Left lung (tissue), 10 donors: Measurements from ENCODE around the gene IGFL2. TPM values are rescaled to one million over a fixed set of nuclear protein-coding genes. Genes with fewer than 3 reads are reported as not detected.
"Not testable (repeated sequence)": the region's sequence is repeated elsewhere in the genome, so short reads cannot be mapped to it uniquely, and the experiment has no call there.

Experiments used
- ATAC-seq: fragments of 200-7000 bp; cut with Tn5 transposase; one replicate; pipeline ENCODE4 v1.9.1; 2020; ENCODE audit warnings: moderate library complexity
- DNase-seq, 4 donors: peaks; one replicate each; pipeline ENCODE4 v3.0.0-alpha.2; 2013 to 2020
- H3K27ac ChIP-seq, 2 donors: fragments of 200-600 bp; sonication (generic) in 1 of 2; one replicate each; pipeline versions ENCODE4 v1.5.0 to v1.8.0; 2020 to 2021
- H3K27me3 ChIP-seq, 2 donors: fragments of 200-600 bp; sonication (generic) in 1 of 2; one replicate each; pipeline versions ENCODE4 v1.5.0 to v1.8.0; 2020 to 2021
- H3K36me3 ChIP-seq, 2 donors: fragments of 200-600 bp; sonication (generic) in 1 of 2; one replicate each; pipeline versions ENCODE4 v1.5.0 to v1.8.0; 2020 to 2021
- H3K4me1 ChIP-seq, 2 donors: fragments of 200-600 bp; one replicate each; pipeline ENCODE4 v1.8.0; 2021
- H3K4me3 ChIP-seq, 2 donors: fragments of 200-600 bp; sonication (generic) in 1 of 2; one replicate each; pipeline versions ENCODE4 v1.5.0 to v1.8.0; 2020 to 2021; ENCODE audit warnings: mild to moderate bottlenecking in 1 of 2
- H3K9me3 ChIP-seq, 2 donors: fragments of 200-600 bp; sonication (generic) in 1 of 2; one replicate each; pipeline versions ENCODE4 v1.5.0 to v1.8.0; 2020 to 2021
- CTCF ChIP-seq, 2 donors: fragments of 200-600 bp; sonication (generic) in 1 of 2; IDR thresholded peaks; one replicate each; pipeline versions ENCODE4 v1.5.0 to v1.8.0; 2021; ENCODE audit warnings: antibody characterized with exemption in 2 of 2
- intact Hi-C, 2 donors: fragments of 100-400 bp; cut with DNase I; formaldehyde crosslinking; loops; one replicate each; pipeline versions ENCODE4 v1.11.2 to v1.14.2; 2022
- polyA plus RNA-seq, 6 donors: library from polyadenylated mRNA; unstranded; fragments of 120-200 nt; gene quantifications; one replicate each; pipeline ENCODE4 v1.2.1, GENCODE V29; 2013; ENCODE audit not compliant: insufficient read length in 6 of 6
- total RNA-seq, 2 donors: library from RNA; stranded (reverse); fragmentation: NEBNext Ultra II Directional; extraction: Animal tissue kit (Norgen Biotek cat#: 25700); gene quantifications; one replicate each; pipeline ENCODE4 v1.2.1, GENCODE V29; 2021
- donor health status: DM: no; HTN: yes; CAD: no.
- donor health status: DM: no; HTN: no; CAD: no.

IGFL2 gene
- total and polyA plus RNA-seq, 8 donors = 0.28 to 1.8 (median 1.3) TPM; not detected in 1

DNA sequence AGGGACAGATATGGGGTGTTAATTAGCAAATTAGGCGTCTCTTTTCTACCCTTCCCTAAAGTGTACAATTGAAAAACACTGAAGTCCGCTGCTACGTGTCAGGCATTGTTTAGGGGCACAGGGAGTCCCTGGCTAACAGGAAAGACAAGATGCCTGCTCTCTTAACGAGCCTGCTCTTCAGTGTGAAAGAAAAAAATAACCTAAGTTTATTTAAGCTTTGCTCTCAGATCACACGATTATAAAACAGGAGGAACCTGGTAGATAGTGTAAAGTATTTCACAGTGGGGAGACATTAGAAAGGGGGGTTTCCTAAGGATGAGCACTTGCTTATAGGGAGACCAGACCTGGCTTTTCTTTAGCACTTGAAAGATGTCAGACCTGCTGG is 38.7 kb downstream of the IGFL2 start:
- Histone ChIP-seq H3K4me3 (no peak overlapping the region), H3K27me3 (peaks cover 0 to 37% of the 10 kb centered on the region in 2 donors), H3K4me1 (no peaks in the 10 kb centered on the region), H3K36me3 (no peaks in the 10 kb centered on the region), H3K9me3 (no peaks in the 10 kb centered on the region), H3K27ac (no peak overlapping the region)
- DNase-seq (no peak), ATAC-seq (no peak)
- no peak for TF ChIP-seq CTCF (IDR thresholded peaks at IDR 0.05)
- intact Hi-C loops = loop anchor here in 1 of 2 donors (5.0 to 10.0 kb wide), 2 partner anchors 102 to 159 kb away; no protein-coding TSS in a partner anchor

DNA sequence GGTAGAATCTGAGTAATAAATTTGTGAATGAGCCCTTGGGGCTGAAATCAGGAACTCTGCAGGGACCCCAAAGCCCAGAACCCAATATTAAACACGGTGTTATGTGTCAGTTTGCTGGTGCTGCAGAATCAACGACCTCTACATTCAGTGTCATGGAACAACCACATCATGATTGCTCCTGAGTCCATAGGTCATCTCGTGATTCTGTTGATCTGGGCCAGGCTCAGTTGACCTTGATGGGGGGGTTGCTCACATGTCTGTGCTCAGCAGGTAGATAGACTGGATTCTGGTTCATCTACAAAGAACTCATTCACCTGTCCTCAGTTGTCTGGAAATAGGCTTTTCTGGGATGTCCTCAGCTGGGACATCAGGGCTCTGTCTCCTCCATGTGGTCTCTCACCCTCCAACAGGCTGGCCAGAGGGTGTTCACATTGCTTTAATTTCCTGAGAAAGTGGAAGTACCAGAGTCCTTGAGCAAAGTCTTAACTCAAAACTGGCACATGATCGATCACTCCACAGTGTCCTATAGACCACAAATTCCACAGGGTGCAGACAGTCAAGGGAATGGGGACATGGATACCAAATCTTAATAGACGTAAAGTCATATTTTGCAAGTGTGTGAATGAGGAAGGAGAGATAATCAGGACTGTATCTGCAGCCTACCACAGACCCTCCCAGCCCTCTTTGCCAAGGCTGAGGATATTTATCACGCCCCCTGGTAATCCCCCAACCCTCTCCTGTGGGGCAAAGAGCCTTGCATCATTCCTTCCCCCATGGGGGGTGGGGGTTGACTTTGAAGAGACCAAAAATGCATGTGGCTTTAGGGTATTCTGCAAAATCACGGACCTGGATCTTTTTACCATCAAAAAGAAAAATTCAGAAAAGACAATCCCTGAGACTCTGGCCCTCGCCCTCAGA is 42.2 kb downstream of the IGFL2 start:
- ATAC-seq = no peak
- intact Hi-C loops = loop anchor here in 1 of 2 donors (5.0 to 10.0 kb wide), 2 partner anchors 105 to 163 kb away; no protein-coding TSS in a partner anchor

DNA sequence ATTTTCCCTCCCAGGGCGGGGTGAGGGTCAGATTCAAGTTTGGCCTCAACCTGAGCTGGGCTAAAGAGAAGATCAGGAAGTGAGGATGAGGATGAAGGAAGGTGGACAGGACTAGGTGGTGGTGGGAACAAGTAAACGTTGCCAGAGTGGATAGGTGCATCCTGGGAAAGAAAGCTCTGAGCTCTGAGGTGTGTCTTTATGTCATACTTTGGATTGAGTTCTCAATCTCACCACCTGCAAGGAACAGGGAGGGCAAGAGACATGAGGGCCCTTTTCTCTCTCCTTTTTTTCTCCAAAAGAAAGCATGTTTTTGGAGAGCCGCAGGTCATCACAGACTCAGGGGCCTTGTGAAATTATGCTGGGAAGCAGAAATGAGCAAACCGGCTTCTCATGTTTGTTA is 43.3 kb downstream of the IGFL2 start:
- no peak for DNase-seq
- TF ChIP-seq CTCF (IDR thresholded peaks at IDR 0.05) = no peak
- Histone ChIP-seq H3K27me3 (peaks cover 0 to 49% of the 10 kb centered on the region in 2 donors), H3K4me1 (peaks cover 0 to 7% of the 10 kb centered on the region in 2 donors), H3K27ac (no peak overlapping the region), H3K4me3 (no peak overlapping the region), H3K36me3 (no peaks in the 10 kb centered on the region), H3K9me3 (no peaks in the 10 kb centered on the region)
- intact Hi-C loops = no loop called here
- ATAC-seq = no peak

More for the DNA sequence above, 42.2 kb downstream of the IGFL2 start:
- TF ChIP-seq CTCF (IDR thresholded peaks at IDR 0.05) = no peak
- Histone ChIP-seq H3K4me1 (peaks cover 0 to 7% of the 10 kb centered on the region in 2 donors), H3K27ac (no peak overlapping the region), H3K9me3 (no peaks in the 10 kb centered on the region), H3K36me3 (no peaks in the 10 kb centered on the region), H3K27me3 (peaks cover 0 to 42% of the 10 kb centered on the region in 2 donors), H3K4me3 (no peak overlapping the region)
- DNase-seq = no peak

DNA sequence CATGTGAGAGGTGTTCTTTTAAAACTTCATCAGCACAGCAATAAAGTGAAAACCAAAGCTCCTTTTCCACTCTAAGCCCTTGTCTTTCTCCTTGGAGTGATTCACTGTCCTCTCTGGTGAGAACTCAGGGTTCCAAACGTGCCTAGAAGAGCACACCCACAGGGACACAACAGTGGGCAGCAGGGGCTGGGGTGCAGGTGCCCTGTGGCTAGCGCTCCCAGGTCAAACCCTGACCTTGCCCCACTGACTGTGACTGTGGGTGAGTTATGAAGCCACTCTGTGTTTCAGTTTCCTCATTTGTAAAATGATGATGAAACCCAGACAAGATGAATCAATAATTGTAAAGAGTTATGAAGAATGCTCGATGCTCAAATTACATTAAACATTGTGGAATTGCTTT is 43.9 kb downstream of the IGFL2 start:
- Histone ChIP-seq H3K27me3 (peaks cover 0 to 55% of the 10 kb centered on the region in 2 donors), H3K36me3 (no peaks in the 10 kb centered on the region), H3K27ac (no peak overlapping the region), H3K9me3 (no peaks in the 10 kb centered on the region), H3K4me1 (peaks cover 0 to 7% of the 10 kb centered on the region in 2 donors), H3K4me3 (no peak overlapping the region)
- ATAC-seq (no peak), DNase-seq (no peak)
- no peak for TF ChIP-seq CTCF (IDR thresholded peaks at IDR 0.05)
- intact Hi-C loops = no loop called here

DNA sequence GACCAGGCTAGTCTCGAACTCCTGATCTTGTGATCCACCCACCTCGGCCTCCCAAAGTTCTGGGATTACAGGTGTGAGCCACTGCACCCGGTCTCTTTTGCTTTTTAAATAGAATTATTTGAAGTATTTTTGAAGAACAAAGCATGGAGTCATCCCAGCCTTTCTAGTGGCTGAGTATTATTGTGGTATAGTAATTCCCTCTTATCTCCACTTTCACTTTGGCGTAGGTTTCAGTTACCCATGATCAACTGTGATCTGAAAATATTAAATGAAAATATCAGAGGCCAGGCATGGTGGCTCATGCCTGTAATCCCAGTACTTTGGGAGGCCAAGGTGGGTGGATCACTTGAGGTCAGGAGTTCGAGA is 44.6 kb downstream of the IGFL2 start:
- H3K4me3 ChIP-seq, H3K9me3 ChIP-seq, intact Hi-C loops, H3K36me3 ChIP-seq, DNase-seq, H3K4me1 ChIP-seq, ATAC-seq: not testable (repeated sequence)
- H3K27me3 ChIP-seq = peaks cover 0 to 57% of the 10 kb centered on the region in 2 donors
- peak overlapping the region in 1 of 2 donors; percentile 57 for H3K27ac ChIP-seq
